Stimulated activated naive CD8-positive, alpha-beta T cell treated with anti-CD3 and anti-CD28 coated beads, Interleukin-15, Interleukin-2, amounts not matched to agents 100 U/mL and 50 U/mL, for 24 hours (primary cell): Measurements from ENCODE around the gene NOP9.
"Not testable (repeated sequence)": the region's sequence is repeated elsewhere in the genome, so short reads cannot be mapped to it uniquely, and the experiment has no call there.

Source experiments
- ATAC-seq: fragments of 150-1000 bp; cut with Tn5 transposase; one replicate; pipeline ENCODE4 v1.10.0; 2021
- DNase-seq: peaks from one replicate; pipeline ENCODE4 v3.0.0; 2021

NOP9 gene

GRCh38 chr14:24325963-24326362, 26.3 kb downstream of the NOP9 start:
- DNase-seq, result no peak
- no peak for ATAC-seq

- DNase-seq, result no peak
Observed at GRCh38 chr14:24327303-24327702, 27.7 kb downstream of the NOP9 start.

GRCh38 chr14:24327914-24328313, 28.3 kb downstream of the NOP9 start:
- ATAC-seq, result not testable (repeated sequence)
- peak; percentile 40 for DNase-seq

More at GRCh38 chr14:24327303-24327702, 27.7 kb downstream of the NOP9 start:
- ATAC-seq, result no peak

GRCh38 chr14:24329073-24329663, 29.5 kb downstream of the NOP9 start:
- ATAC-seq (no peak), DNase-seq (no peak)

GRCh38 chr14:24329736-24330135, 30.1 kb downstream of the NOP9 start:
- peak; percentile 66 for DNase-seq

GRCh38 chr14:24330973-24331674, 31.5 kb downstream of the NOP9 start:
- DNase-seq (no peak), ATAC-seq (no peak)

More at GRCh38 chr14:24329736-24330135, 30.1 kb downstream of the NOP9 start:
- peak; percentile 60 for ATAC-seq

- DNase-seq, result no peak
- no peak for ATAC-seq
Observed at GRCh38 chr14:24331731-24332267, 32.1 kb downstream of the NOP9 start.

- ATAC-seq (peak; percentile 77), DNase-seq (peak; percentile 82)
Observed at GRCh38 chr14:24332268-24332993, 32.8 kb downstream of the NOP9 start.

- peak; percentile 28 for DNase-seq
- no peak for ATAC-seq
Observed at GRCh38 chr14:24334431-24335291, 35.0 kb downstream of the NOP9 start, which contains the start of gene ADCY4. ADCY4 (minus strand) TSS chr14:24335071; CDS start chr14:24334652, 419 bp downstream.

GRCh38 chr14:24335461-24336171, 36.0 kb downstream of the NOP9 start:
- ATAC-seq, result no peak
- no peak for DNase-seq

GRCh38 chr14:24337144-24337823, 37.6 kb downstream of the NOP9 start:
- ATAC-seq (no peak), DNase-seq (no peak)

GRCh38 chr14:24337824-24338175, 38.1 kb downstream of the NOP9 start:
- ATAC-seq (no peak), DNase-seq (no peak)

- ATAC-seq, result no peak
- no peak for DNase-seq
Observed at GRCh38 chr14:24338843-24339242, 39.2 kb downstream of the NOP9 start.

GRCh38 chr14:24339284-24340151, 39.9 kb downstream of the NOP9 start, which contains the start of gene RIPK3:
RIPK3 (minus strand) TSS chr14:24339991; CDS start chr14:24339826, 165 bp downstream.
- ATAC-seq (peak; percentile 81), DNase-seq (peak; percentile 70)

- ATAC-seq (no peak), DNase-seq (no peak)
Observed at GRCh38 chr14:24340606-24341005, 41.0 kb downstream of the NOP9 start.

- no peak for ATAC-seq
- no peak for DNase-seq
Observed at GRCh38 chr14:24342889-24343288, 43.2 kb downstream of the NOP9 start.

GRCh38 chr14:24343795-24344660, 44.4 kb downstream of the NOP9 start:
- ATAC-seq, result no peak
- no peak for DNase-seq

GRCh38 chr14:24347134-24347533, 47.5 kb downstream of the NOP9 start:
- DNase-seq (no peak), ATAC-seq (no peak)

- no peak for ATAC-seq
- DNase-seq, result no peak
Observed at GRCh38 chr14:24348186-24348585, 48.5 kb downstream of the NOP9 start.
